Caki2 (cell line): ENCODE data around the gene TMEM94. TPM values are rescaled to one million over a fixed set of nuclear protein-coding genes. Genes with fewer than 3 reads are reported as not detected.

Source experiments
- DNase-seq: peaks from one replicate; pipeline ENCODE4 v3.0.0-alpha.2; 2015; ENCODE audit warnings: low read depth
- in situ Hi-C: cut with HindIII; loops from 2 replicates; pipeline ENCODE4 v1.10.0; 2016; ENCODE audit warnings: low sequenced_read_pairs, low pct_unique_long_range_greater_than_20kb, mixed read lengths
- total RNA-seq: library from RNA; depleted of rRNA; stranded (reverse); fragments of >200 nt; shearing (Covaris generic); gene quantifications from 2 replicates; pipeline ENCODE4 v1.2.3, GENCODE V29; 2014; ENCODE audit warnings: low replicate concordance; rRNA removed

Gene TMEM94
- total RNA-seq, 1 experiment from 2014 or later, result 65.8 TPM

DNA sequence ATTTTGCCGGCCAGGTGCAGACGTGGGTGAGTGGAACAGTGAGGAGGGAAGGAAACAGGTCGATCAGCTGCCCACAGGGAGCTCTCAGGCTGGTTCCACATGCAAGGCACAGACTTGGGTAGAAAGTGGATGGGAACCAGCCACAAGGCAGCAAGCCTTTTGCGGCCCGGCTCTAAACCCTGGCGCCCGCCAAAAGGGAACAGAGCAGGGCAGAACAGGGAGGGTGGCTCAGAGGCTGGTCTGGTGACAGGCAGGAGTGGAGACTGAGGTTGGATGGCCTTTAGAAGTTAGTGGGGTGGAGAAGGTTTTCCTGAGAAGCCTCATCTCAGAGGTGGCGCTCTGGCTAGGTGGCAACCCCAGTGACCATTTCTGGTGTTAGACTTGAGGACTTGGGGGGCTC lies 79.4 kb downstream of the TMEM94 start:
- in situ Hi-C loops, result no loop called here
- no peak for DNase-seq

DNA sequence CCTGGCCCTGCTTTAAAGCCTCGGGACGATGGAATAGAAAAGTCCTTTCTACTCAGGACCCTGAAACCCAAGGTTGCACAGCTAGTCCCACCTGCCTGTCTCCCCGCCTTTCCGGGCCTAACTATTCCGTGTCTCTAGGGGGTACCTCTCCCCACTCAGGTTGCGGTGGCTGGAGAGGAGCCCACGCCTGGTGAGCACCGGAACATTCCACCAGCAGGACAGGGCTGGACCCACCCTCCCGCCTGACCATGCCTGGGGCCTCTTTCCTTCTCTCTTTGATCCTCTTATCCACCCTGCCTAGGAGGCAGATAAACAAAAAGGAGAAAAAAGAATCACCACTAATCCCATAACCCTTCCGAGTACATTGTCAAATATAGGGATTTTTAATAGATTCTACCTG lies 79.9 kb downstream of the TMEM94 start:
- DNase-seq, result no peak
- in situ Hi-C loops, result no loop called here

DNA sequence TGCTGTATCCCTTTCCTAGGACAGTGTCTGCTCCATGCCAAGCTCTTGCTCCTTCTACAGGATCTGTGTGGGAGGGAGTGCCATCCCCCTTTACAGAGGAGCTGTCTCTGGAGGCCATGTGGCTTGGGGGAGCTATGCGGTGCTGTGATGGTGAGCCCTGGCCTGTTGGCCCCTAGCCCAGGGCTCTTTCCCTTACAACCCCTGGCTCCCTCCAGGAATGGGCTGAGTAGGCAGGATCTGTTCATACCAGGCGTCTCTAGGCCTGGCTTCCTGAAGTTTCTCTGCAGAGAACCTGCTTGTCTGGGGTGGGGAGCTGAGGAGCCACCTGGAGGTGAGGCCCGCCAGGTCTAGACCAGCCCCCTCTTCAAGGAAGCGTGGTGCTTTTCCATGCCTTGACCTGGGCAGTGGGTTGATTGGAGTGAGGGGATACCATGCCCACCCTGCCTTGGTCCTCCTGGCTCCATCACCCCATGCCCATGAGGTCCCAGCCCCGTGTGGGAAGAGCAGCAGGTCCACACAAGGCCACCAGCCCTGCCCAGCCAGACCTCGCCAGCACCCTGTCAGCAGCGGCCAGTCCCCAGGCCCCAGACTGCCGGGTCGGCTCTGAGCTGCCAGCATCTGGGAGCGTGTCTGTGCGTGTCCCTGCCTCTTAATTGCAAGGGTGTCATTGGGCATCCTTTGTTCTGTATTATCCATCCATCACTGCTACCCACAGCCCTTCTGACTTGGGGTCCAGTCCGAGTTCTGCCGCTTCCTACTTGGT lies 83.7 kb downstream of the TMEM94 start:
- in situ Hi-C loops, result no loop called here
- no peak for DNase-seq

DNA sequence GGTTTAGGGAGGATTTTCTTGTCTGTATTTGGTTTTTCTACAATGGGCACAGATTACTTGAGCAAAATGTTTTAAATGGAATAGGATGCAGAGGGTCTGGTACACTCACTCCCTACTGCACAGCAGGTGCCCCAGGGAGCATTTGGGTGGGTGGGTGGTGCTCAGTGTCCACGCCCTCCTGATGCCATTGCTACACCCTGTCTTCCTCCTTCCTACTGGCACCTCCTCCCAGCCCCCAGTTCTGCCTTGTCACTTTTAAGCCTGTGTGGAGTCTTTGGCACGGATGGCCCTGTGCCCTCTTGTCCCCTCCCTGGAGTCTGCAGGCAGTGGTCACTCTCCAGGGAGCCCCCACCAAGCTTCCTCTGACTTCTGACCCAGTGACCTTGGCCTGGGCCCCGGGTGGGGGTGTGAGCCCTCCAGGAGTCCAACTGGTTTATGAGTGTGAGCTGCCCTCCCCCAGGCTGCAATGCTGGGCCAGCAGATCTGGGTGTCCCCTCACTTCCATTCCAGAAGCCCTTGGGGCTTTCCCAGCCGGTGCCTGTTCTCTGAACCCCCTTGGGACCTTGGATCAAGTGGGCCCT lies 84.6 kb downstream of the TMEM94 start:
- no peak for DNase-seq
- in situ Hi-C loops, result no loop called here

DNA sequence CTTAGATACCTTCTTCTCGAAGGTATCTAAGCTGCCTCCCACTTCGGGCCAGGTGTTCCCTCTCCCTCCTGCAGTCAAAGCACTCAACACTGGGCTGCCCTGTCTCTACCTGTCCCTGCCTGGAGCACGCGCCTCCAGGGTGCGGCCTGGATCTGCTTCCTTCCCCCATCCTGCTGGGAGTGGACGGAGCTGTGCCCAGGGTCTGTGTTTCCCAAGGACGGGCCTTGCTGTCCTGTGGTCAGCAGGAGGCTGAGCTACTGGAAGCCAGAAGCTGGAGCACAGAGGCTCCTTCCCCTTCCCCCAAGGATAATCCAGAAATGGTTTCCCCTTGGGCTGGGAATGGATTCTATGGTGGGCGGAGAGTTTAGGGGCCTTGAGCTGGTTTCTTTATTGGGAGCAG lies 85.8 kb downstream of the TMEM94 start:
- in situ Hi-C loops, result no loop called here
- no peak for DNase-seq

DNA sequence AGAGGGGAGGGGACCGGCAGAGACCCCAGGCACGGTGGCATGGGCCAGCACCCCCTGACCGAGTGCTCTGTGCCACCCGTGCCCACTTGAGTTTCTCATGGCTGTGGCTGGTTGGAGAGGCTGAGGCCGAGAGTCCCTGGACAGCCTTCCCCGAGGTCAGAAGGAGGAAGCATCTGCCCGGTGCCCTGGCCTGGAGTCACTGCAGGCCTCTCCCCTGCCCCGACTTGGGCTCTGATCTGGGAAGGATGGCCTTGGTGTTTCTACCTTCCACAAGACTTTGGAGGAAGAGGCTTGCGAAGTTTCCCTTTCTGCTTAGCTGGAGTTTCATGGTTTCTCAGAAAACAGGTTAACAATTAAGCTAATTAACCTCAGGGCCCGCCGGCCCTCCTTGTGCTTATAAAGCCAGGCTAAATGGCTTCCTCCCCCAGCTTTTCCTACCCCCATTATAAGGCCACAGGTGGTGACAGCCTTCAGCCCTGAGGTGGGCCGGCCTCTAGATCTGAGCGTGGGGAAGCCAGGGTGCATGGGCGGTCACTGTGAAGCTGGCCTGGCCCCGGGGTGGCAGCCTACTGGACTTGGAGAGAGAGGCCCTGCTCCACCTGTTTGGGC lies 86.4 kb downstream of the TMEM94 start:
- no peak for DNase-seq
- in situ Hi-C loops, result no loop called here

DNA sequence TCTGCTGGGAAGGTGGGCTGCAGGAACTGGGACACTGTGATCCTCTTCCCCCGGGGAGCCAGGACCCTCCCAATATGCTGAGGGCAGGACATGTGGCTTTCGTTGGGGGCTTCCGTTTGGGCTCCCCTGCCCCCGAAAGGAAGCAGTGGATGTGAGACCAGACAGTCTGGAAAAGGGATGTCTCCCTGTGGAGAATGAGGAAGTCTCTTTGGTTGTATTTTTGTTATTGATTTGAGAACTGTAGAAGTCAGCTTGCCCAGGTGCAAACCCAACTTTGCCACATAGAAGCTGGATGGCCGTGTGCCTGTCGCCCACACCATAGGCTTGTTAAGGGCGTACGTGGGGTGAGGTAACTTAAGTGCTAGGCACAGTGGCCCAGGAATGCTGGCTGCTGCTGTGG lies 87.8 kb downstream of the TMEM94 start:
- in situ Hi-C loops, result no loop called here
- no peak for DNase-seq

DNA sequence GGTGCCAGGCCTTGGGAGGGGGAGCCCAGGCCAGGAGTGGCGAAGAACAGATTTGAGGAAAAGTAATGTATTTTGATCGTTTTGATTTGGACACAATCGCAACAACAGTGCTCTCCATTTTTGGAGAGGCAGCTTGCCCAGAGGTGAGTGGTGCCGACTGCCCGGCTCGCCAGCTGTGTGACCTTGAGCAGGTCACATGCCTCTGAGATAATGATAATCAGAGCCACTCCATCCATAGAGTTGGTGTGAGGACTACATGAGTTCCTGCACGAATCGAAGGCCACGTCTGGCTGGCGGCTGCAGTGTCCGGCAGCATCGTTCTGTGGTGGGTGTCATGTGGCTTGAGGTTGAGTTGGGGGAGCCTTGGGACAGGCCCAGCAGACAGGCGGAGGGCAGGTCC lies 89.7 kb downstream of the TMEM94 start:
- DNase-seq, result no peak
- in situ Hi-C loops, result no loop called here

DNA sequence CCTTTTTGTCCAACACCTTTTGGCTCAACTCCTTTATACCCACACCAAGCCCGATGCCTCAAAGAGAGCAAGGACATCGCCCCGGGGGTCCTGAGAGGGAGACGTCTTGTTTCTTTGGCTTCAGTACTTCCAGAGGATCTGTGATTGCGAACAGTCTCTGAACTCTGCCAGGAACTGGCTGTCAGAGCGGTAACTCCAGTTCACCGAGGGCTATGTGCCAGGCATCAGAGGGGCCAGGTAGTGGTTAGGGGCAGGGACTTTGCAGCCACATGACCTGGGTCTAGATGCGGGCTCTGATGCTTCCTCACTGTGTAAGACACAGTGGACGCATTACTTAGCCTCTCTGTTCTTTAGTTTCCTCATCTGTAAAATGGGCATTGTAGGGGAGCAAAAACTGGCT lies 90.7 kb downstream of the TMEM94 start:
- in situ Hi-C loops, result no loop called here
- DNase-seq, result no peak

DNA sequence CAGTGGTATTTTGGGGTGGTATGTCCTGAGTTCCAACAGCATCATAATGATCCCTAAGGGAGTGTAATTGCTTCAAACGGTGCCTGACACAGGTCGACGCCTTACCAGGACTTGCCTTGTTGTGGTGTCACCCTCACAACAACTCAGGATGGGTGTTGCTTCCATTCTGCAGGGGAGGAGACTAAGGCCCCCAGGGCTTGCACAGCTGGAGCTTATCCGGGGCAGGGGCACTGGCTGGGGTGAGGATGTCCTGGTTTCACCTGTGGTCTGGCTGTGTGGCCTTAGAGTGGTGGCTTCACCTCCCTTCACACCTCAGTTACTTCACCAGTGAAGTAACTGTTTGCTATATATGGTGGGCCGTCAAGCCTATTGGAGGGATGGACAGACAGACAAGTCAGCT lies 92.4 kb downstream of the TMEM94 start:
- in situ Hi-C loops, result no loop called here
- no peak for DNase-seq

Other genes with a start within 250 kb of the TMEM94 start
- 8.7 and 14.0 TPM in 2 replicates for gene GGA3, start 195.0 kb upstream of the TMEM94 start, total RNA-seq
- gene MRPS7, start 194.8 kb upstream of the TMEM94 start, total RNA-seq, result 93.0 and 129 TPM in 2 replicates
- 37.8 and 40.0 TPM in 2 replicates for gene MIF4GD, start 185.4 kb upstream of the TMEM94 start, total RNA-seq
- gene SLC25A19, start 167.2 kb upstream of the TMEM94 start, total RNA-seq, result 6.3 and 16.5 TPM in 2 replicates
- 113 and 118 TPM in 2 replicates for gene GRB2, start 51.0 kb upstream of the TMEM94 start, total RNA-seq
- 12.9 and 16.9 TPM in 2 replicates for gene CASKIN2, start 58.9 kb downstream of the TMEM94 start, total RNA-seq
- 53.3 and 78.0 TPM in 2 replicates for gene TSEN54, start 59.9 kb downstream of the TMEM94 start, total RNA-seq
- 34.2 and 42.5 TPM in 2 replicates for gene LLGL2, start 69.1 kb downstream of the TMEM94 start, total RNA-seq
- gene MYO15B, start 131.2 kb downstream of the TMEM94 start, total RNA-seq, result 0.34 and 16.6 TPM in 2 replicates
- not detected in 2 replicates for gene SMIM5, start 176.8 kb downstream of the TMEM94 start, total RNA-seq
- gene RECQL5, start 210.5 kb downstream of the TMEM94 start, total RNA-seq, result 28.6 and 38.9 TPM in 2 replicates
- 96.6 and 104 TPM in 2 replicates for gene SAP30BP, start 210.7 kb downstream of the TMEM94 start, total RNA-seq